Choroid plexus epithelial cell (primary cell): ENCODE data around the gene TMOD1.

ENCODE experiments used
- DNase-seq: peaks from one replicate; pipeline ENCODE4 v3.0.0-alpha.2; 2010; ENCODE audit warnings: low read depth
- H3K4me3 ChIP-seq: 2 replicates; pipeline ENCODE4 v1.5.1; 2011; ENCODE audit warnings: low read depth, mild to moderate bottlenecking, control low read depth, low read length, moderate library complexity
- TF ChIP-seq, protein P1 (sequence below): conservative IDR thresholded peaks from 2 replicates; pipeline ENCODE4 v1.5.1; 2011; ENCODE audit warnings: low read depth, mild to moderate bottlenecking, control low read depth, inconsistent platforms, low read length, moderate library complexity

TMOD1 gene

DNA sequence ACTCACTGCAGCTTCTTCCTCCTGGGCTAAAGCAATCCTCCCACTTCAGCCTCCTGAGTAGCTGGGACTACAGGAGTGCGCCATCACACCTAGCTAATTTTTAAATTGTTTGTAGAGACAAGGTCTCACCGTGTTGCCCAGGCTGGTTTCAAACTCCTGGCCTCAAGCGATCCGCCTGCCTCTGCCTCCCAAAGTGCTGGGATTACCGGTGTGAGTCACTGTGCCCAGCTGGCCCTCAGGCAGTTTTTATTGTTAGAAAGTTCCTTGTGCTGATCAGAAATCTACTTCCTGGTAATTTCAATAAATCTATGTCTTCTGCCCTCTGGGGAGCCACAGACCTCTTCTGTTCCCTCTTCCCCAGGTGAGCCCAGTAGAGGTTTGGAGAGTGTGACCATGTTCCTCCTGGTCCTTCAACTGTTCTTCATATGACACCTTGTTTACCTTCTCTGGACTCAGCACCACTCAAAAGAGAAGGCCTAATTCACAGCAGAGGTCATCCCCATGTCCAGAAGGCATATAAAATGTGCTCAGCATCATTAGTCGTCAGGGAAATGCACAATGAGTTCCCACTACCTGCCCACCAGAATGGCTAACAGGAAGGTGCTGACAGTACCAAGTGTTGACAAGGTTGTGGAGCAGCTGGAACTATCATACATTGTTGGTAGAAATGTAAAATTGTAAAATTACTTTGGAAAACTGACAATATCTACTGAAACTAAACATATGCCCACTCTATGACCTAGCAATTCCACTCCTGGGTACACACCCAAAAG, 10.4 kb downstream of the TMOD1 start:
- no peak overlapping the region for H3K4me3 ChIP-seq
- no peak for DNase-seq
- TF ChIP-seq, protein P1, sequence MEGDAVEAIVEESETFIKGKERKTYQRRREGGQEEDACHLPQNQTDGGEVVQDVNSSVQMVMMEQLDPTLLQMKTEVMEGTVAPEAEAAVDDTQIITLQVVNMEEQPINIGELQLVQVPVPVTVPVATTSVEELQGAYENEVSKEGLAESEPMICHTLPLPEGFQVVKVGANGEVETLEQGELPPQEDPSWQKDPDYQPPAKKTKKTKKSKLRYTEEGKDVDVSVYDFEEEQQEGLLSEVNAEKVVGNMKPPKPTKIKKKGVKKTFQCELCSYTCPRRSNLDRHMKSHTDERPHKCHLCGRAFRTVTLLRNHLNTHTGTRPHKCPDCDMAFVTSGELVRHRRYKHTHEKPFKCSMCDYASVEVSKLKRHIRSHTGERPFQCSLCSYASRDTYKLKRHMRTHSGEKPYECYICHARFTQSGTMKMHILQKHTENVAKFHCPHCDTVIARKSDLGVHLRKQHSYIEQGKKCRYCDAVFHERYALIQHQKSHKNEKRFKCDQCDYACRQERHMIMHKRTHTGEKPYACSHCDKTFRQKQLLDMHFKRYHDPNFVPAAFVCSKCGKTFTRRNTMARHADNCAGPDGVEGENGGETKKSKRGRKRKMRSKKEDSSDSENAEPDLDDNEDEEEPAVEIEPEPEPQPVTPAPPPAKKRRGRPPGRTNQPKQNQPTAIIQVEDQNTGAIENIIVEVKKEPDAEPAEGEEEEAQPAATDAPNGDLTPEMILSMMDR = no peak

DNA sequence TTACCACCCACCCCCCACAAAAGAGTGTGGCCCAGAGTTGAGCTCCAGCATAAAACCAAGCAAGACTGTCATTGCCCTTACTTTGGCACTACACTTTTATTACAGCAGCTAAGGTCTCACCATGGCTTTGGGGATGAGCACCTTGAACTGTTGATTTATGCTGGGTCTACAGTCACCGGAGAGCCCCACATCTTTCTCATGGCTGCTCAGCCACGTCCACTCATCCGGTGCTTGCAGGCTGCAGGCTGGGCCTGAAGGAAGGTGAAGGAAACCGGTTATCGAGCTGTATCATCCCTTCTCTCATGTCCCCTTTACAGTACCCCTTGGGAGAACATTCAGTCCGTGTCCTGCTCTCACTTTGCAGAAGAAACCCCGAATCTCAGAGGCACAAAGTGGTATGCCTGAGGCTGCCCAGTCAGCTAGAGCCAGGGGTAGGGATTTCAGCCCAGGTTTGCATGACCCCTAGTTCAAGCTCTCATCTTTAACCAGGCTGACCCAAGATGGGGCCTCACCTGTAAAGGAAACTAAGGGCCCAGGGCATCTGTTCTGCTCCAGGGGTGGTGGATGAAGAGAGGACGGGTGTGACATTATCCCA, 11.6 kb downstream of the TMOD1 start:
- DNase-seq = no peak
- no peak overlapping the region for H3K4me3 ChIP-seq
- TF ChIP-seq, protein P1 = no peak

DNA sequence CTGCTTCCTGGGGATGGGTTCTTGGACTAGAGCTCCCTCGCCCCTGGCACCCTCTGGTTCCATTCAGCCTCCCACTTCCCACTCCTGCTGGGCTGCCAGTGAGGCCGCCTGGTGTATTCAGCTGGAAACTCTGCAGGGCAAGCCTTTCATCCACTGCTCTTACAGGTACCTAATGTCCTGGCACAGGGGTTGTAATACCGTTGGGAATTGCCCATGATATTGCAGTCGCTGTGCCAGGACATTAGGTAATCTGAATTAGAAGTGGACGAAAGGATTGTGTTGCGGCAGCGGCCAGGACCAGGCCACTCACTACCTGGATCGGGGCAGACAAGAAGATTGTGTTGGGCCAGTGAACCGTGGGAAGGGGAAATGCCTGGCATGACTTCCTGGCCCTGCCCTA, 13.1 kb downstream of the TMOD1 start:
- TF ChIP-seq, protein P1 = no peak
- no peak for DNase-seq
- no peak overlapping the region for H3K4me3 ChIP-seq

DNA sequence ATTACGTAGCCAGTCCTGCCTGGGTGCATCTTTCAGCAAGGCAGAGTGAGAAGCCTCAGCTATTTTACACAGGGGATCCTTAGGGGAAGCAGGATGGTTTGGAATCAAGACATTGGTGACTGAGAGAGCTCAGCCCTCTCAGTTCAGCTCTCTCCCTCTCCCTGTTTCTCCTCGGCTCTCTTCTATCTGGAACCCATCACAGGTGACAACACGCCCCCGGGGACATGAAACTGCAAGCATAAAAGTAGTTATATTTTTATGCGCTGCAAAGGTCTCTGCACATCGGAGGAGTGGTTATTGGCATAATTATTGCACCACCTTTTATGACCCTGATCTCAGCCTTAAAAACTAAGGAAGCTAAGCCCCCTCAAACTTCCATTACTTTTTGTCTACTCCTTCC, 14.2 kb downstream of the TMOD1 start:
- H3K4me3 ChIP-seq = no peak overlapping the region
- TF ChIP-seq, protein P1 = no peak
- no peak for DNase-seq

DNA sequence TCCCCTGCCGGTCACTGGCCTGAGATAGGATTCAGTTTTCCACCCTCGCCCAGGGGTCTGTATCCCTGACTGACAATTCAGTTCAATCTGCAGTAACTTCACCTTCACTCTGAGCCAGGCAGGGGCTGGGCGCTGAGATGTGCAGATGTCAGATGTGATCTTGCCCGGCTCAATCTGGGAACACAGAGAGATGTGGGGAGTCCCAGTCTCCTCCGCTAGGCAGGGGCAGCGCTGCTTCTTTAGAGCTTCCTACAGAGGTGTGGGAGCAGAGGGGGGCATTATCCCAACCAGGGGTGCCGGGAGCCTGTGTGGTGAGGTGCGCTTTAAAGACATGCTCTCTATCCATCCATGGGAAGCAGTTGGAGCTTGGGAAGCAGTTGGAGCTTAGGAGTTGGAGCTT, 14.6 kb downstream of the TMOD1 start:
- DNase-seq = no peak
- no peak overlapping the region for H3K4me3 ChIP-seq
- TF ChIP-seq, protein P1 = no peak

DNA sequence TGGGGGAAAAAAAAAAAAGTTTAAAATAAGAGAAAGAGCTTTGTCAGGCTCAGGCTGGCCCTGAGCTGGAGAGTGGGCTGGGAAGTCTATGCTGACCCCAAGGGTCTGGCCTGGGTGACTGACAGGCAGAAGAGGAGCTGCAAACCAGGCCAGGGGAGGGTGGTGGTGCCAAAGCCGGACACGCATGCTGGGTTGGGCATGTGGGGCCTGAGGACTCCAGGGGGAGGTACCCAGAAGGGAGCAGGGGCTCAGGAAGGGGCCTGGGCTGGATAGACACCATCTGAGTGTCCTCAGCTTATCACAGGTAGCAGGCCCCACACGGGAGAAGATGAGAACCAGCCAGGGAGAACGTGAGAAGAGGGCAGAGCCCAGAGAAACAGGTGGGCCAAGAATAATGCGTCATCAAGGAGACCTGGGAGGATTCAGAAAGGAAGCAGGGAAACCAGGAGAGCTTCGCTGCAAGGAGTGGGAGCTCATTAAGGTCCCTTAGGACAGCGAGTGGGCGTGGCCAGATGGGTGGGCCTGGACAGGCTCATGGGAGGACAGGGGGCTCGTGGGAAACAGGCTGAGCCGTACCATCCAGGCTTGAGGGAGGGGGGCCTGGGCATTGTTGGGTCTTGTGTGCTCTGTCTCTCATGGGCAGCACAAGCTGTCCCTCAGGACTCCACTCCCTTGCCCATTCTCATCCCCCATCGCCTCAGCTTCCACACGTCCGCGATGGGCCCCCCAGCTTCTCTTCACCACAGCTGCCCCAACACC, 16.0 kb downstream of the TMOD1 start:
- H3K4me3 ChIP-seq = no peak overlapping the region
- no peak for DNase-seq
- TF ChIP-seq, protein P1 = no peak
